ENCODE results near the gene BDKRB2.

BDKRB2 gene

GRCh38 chr14:96217376-96217913 lies 12.8 kb downstream of the BDKRB2 start:
- no peak overlapping the region for H3K4me3 Mint-ChIP-seq
- no peaks in the 10 kb centered on the region for H3K27me3 Mint-ChIP-seq (ENCODE audit: low read depth)
- H3K36me3 Mint-ChIP-seq (ENCODE audit: low read depth): no peaks in the 10 kb centered on the region
- H3K4me1 Mint-ChIP-seq (ENCODE audit: low read depth): no peaks in the 10 kb centered on the region
- peaks cover 5% of the 10 kb centered on the region for H3K9me3 Mint-ChIP-seq
- H3K27ac Mint-ChIP-seq: no peak overlapping the region

GRCh38 chr14:96221109-96221650 lies 16.5 kb downstream of the BDKRB2 start:
- Mint-ChIP-seq H3K9me3 (no peaks in the 10 kb centered on the region), H3K27ac (no peak overlapping the region), H3K36me3 (ENCODE audit: low read depth) (no peaks in the 10 kb centered on the region), H3K27me3 (ENCODE audit: low read depth) (no peaks in the 10 kb centered on the region), H3K4me1 (ENCODE audit: low read depth) (no peaks in the 10 kb centered on the region), H3K4me3 (no peak overlapping the region)

GRCh38 chr14:96221841-96222240 lies 17.2 kb downstream of the BDKRB2 start:
- H3K27ac Mint-ChIP-seq: no peak overlapping the region
- no peaks in the 10 kb centered on the region for H3K4me1 Mint-ChIP-seq (ENCODE audit: low read depth)
- no peak overlapping the region for H3K4me3 Mint-ChIP-seq
- H3K36me3 Mint-ChIP-seq (ENCODE audit: low read depth): no peaks in the 10 kb centered on the region
- no peaks in the 10 kb centered on the region for H3K9me3 Mint-ChIP-seq
- no peaks in the 10 kb centered on the region for H3K27me3 Mint-ChIP-seq (ENCODE audit: low read depth)

DNA sequence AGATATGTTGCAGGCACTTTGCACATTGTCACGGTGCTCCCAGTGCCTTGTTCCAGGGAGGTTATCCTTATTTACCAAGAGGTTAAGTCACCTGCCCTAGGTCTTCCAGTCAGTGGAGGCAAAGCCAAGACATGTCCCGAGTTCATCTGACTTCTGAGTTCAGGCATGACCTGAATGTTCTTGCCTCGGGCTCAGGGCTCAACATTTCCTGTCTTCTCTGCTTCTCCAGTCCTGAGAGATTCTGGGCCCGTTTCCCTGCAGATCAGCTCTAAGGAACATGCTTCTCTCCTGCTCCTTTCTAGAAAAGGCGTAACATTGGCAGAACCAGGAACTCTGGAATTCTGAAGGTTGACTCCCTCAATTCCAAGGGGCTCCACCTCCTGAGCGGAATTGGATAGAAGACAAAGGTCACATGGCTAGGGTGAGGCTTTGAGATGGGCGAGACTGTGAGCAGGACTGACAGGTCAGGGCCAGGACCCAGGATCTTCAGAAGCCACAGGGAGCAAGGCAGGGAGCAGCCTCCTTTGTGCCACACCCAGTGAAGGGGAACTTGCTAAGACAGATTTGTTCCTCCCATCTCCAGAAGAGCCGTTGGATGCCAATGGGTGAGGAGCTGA lies 19.9 kb downstream of the BDKRB2 start:
- H3K4me3 Mint-ChIP-seq: no peak overlapping the region
- no peak overlapping the region for H3K27ac Mint-ChIP-seq
- H3K27me3 Mint-ChIP-seq (ENCODE audit: low read depth): no peaks in the 10 kb centered on the region
- no peaks in the 10 kb centered on the region for H3K4me1 Mint-ChIP-seq (ENCODE audit: low read depth)
- H3K36me3 Mint-ChIP-seq (ENCODE audit: low read depth): no peaks in the 10 kb centered on the region
- H3K9me3 Mint-ChIP-seq: no peaks in the 10 kb centered on the region

DNA sequence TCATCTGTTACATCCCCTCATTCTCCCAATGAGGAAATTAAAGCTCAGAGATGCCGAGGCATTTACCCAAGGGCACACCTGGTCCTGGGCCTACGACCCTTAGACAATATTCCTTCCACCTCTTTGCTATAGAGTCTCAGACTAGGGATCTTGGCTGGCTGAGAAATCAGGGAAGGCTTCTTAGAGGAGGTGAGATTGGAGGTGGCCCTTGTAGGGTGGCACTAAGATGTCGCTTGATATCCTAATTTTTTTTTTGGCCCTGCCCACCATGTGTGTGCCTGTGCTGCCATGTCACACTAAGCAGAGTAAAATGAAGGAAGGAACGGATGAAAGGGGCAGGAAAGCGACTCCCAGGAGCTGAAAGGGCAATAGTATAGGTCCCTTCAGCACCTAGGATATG lies 20.6 kb downstream of the BDKRB2 start:
- no peaks in the 10 kb centered on the region for H3K9me3 Mint-ChIP-seq
- H3K4me3 Mint-ChIP-seq: no peak overlapping the region
- no peaks in the 10 kb centered on the region for H3K36me3 Mint-ChIP-seq (ENCODE audit: low read depth)
- H3K27ac Mint-ChIP-seq: no peak overlapping the region
- H3K4me1 Mint-ChIP-seq (ENCODE audit: low read depth): no peaks in the 10 kb centered on the region
- no peaks in the 10 kb centered on the region for H3K27me3 Mint-ChIP-seq (ENCODE audit: low read depth)

- no peaks in the 10 kb centered on the region for H3K9me3 Mint-ChIP-seq
- no peaks in the 10 kb centered on the region for H3K4me1 Mint-ChIP-seq (ENCODE audit: low read depth)
- no peaks in the 10 kb centered on the region for H3K36me3 Mint-ChIP-seq (ENCODE audit: low read depth)
- no peak overlapping the region for H3K4me3 Mint-ChIP-seq
- H3K27me3 Mint-ChIP-seq (ENCODE audit: low read depth): no peaks in the 10 kb centered on the region
- H3K27ac Mint-ChIP-seq: no peak overlapping the region
These were observed 21.1 kb downstream of the BDKRB2 start for GRCh38 chr14:96225745-96226151.

- no peak overlapping the region for H3K27ac Mint-ChIP-seq
- H3K9me3 Mint-ChIP-seq: no peaks in the 10 kb centered on the region
- H3K36me3 Mint-ChIP-seq (ENCODE audit: low read depth): no peaks in the 10 kb centered on the region
These were observed 22.8 kb downstream of the BDKRB2 start for GRCh38 chr14:96227428-96227827.

GRCh38 chr14:96229315-96229714 lies 24.7 kb downstream of the BDKRB2 start:
- no peaks in the 10 kb centered on the region for H3K36me3 Mint-ChIP-seq (ENCODE audit: low read depth)
- no peaks in the 10 kb centered on the region for H3K9me3 Mint-ChIP-seq
- H3K4me1 Mint-ChIP-seq (ENCODE audit: low read depth): no peaks in the 10 kb centered on the region
- H3K27me3 Mint-ChIP-seq (ENCODE audit: low read depth): no peaks in the 10 kb centered on the region
- H3K27ac Mint-ChIP-seq: no peak overlapping the region
- no peak overlapping the region for H3K4me3 Mint-ChIP-seq

More at GRCh38 chr14:96227428-96227827, 22.8 kb downstream of the BDKRB2 start:
- H3K27me3 Mint-ChIP-seq (ENCODE audit: low read depth): no peaks in the 10 kb centered on the region
- H3K4me3 Mint-ChIP-seq: no peak overlapping the region
- no peaks in the 10 kb centered on the region for H3K4me1 Mint-ChIP-seq (ENCODE audit: low read depth)

- H3K27ac Mint-ChIP-seq: no peak overlapping the region
- H3K9me3 Mint-ChIP-seq: no peaks in the 10 kb centered on the region
- no peaks in the 10 kb centered on the region for H3K36me3 Mint-ChIP-seq (ENCODE audit: low read depth)
- no peaks in the 10 kb centered on the region for H3K27me3 Mint-ChIP-seq (ENCODE audit: low read depth)
- no peak overlapping the region for H3K4me3 Mint-ChIP-seq
- peaks cover 2% of the 10 kb centered on the region for H3K4me1 Mint-ChIP-seq (ENCODE audit: low read depth)
These were observed 26.4 kb downstream of the BDKRB2 start for GRCh38 chr14:96231056-96231455.

GRCh38 chr14:96231526-96232130 lies 27.0 kb downstream of the BDKRB2 start:
- Mint-ChIP-seq H3K4me1 (ENCODE audit: low read depth) (peaks cover 2% of the 10 kb centered on the region), H3K36me3 (ENCODE audit: low read depth) (no peaks in the 10 kb centered on the region), H3K27me3 (ENCODE audit: low read depth) (no peaks in the 10 kb centered on the region), H3K27ac (no peak overlapping the region), H3K9me3 (no peaks in the 10 kb centered on the region), H3K4me3 (no peak overlapping the region)

- H3K4me1 Mint-ChIP-seq (ENCODE audit: low read depth): peaks cover 2% of the 10 kb centered on the region
- no peaks in the 10 kb centered on the region for H3K27me3 Mint-ChIP-seq (ENCODE audit: low read depth)
- no peaks in the 10 kb centered on the region for H3K36me3 Mint-ChIP-seq (ENCODE audit: low read depth)
- no peak overlapping the region for H3K4me3 Mint-ChIP-seq
- no peaks in the 10 kb centered on the region for H3K9me3 Mint-ChIP-seq
- no peak overlapping the region for H3K27ac Mint-ChIP-seq
These were observed 27.9 kb downstream of the BDKRB2 start for GRCh38 chr14:96232506-96232905.

GRCh38 chr14:96233661-96234060 lies 29.0 kb downstream of the BDKRB2 start:
- Mint-ChIP-seq H3K9me3 (no peaks in the 10 kb centered on the region), H3K4me3 (no peak overlapping the region), H3K36me3 (ENCODE audit: low read depth) (no peaks in the 10 kb centered on the region), H3K27me3 (ENCODE audit: low read depth) (no peaks in the 10 kb centered on the region), H3K27ac (no peak overlapping the region), H3K4me1 (ENCODE audit: low read depth) (peaks cover 2% of the 10 kb centered on the region)

DNA sequence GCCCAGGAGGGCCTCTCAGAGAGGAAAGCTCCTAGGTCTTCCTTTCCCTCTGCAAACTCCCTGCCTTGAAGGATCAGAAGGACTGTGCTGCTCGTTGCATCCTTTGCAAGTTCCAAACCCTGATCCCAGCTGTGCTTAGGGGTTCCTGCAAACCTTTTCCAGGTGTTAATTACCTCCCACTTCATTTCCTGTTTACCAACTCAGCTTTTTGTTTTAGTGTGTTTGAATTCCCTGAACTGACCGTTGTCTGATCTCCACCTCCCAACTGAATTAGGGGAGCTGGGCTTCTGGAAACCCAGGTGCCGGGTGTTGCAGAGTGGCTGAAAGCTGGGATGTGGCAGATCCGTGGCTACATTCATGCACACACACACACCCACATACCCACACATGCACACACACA lies 30.8 kb downstream of the BDKRB2 start:
- no peak overlapping the region for H3K27ac Mint-ChIP-seq
- no peaks in the 10 kb centered on the region for H3K9me3 Mint-ChIP-seq
- H3K4me3 Mint-ChIP-seq: no peak overlapping the region
- peaks cover 2% of the 10 kb centered on the region for H3K4me1 Mint-ChIP-seq (ENCODE audit: low read depth)
- no peaks in the 10 kb centered on the region for H3K27me3 Mint-ChIP-seq (ENCODE audit: low read depth)
- H3K36me3 Mint-ChIP-seq (ENCODE audit: low read depth): no peaks in the 10 kb centered on the region

GRCh38 chr14:96237641-96238040 lies 33.0 kb downstream of the BDKRB2 start:
- Mint-ChIP-seq H3K9me3 (no peaks in the 10 kb centered on the region), H3K4me3 (no peak overlapping the region)

GRCh38 chr14:96238676-96239265 lies 34.1 kb downstream of the BDKRB2 start:
- Mint-ChIP-seq H3K9me3 (no peaks in the 10 kb centered on the region), H3K36me3 (ENCODE audit: low read depth) (no peaks in the 10 kb centered on the region), H3K27me3 (ENCODE audit: low read depth) (no peaks in the 10 kb centered on the region), H3K27ac (no peak overlapping the region), H3K4me1 (ENCODE audit: low read depth) (peaks cover 2% of the 10 kb centered on the region), H3K4me3 (no peak overlapping the region)

More at GRCh38 chr14:96237641-96238040, 33.0 kb downstream of the BDKRB2 start:
- Mint-ChIP-seq H3K27me3 (ENCODE audit: low read depth) (no peaks in the 10 kb centered on the region), H3K36me3 (ENCODE audit: low read depth) (no peaks in the 10 kb centered on the region), H3K4me1 (ENCODE audit: low read depth) (peaks cover 2% of the 10 kb centered on the region), H3K27ac (no peak overlapping the region)
